HepG2 (cell line): ENCODE data around the gene PEAK3. TPM values are rescaled to one million over a fixed set of nuclear protein-coding genes. Genes with fewer than 3 reads are reported as not detected.

ENCODE experiments used
- ATAC-seq: fragments of 200-7000 bp; cut with Tn5 transposase; 3 replicates; pipeline ENCODE4 v1.9.1; 2020; ENCODE audit warnings: mild to moderate bottlenecking, moderate library complexity
- BruUV-seq: library from RNA; stranded (reverse); fragments of 400-500 nt; replicated peaks from 2 replicates; lab custom pipeline; 2021; lab: Mats Ljungman, UMichigan
- CTCF ChIA-PET: fragments of 300-600 bp; formaldehyde crosslinking; extraction: SDS; loops from one replicate; lab custom pipeline; 2021; ENCODE audit warnings: low total read pairs, inconsistent platforms, low intra/inter-chr PET ratio; lab: Yijun Ruan, JAX
- POLR2A ChIA-PET: fragments of 350-600 bp; sonication (Branson Sonifier 250); formaldehyde crosslinking; loops from one replicate; lab custom pipeline; 2020; ENCODE audit warnings: antibody characterized with exemption, inconsistent platforms; lab: Yijun Ruan, JAX
- DNase-seq: peaks from one replicate; pipeline ENCODE4 v3.0.0-alpha.2; 2015; ENCODE audit warnings: low spot score
- FAIRE-seq: peaks from 3 replicates; lab custom pipeline; 2011; peaks lifted over from hg19 to GRCh38; lab: Jason Lieb, UNC
- H2AFZ ChIP-seq: one replicate; pipeline ENCODE4 v1.6.1; 2011; ENCODE audit warnings: low read length, inconsistent platforms
- H3K27ac ChIP-seq: fragments of 300-600 bp; 3 replicates; pipeline ENCODE4 v1.8.0; 2011; ENCODE audit warnings: mixed run types, mild to moderate bottlenecking, mixed read lengths, low read length, inconsistent platforms; ENCODE audit not compliant: insufficient read depth; ENCODE audit errors: extremely low read length
- H3K27me3 ChIP-seq, 2 experiments: fragments of 200-600 bp in 1 of 2; 2 replicates in 1 of 2; 3 replicates in 1 of 2; pipeline versions ENCODE4 v1.6.0 to v1.8.0; 2011; ENCODE audit warnings: low read length in 2 of 2, mild to moderate bottlenecking in 2 of 2, moderate library complexity in 2 of 2, inconsistent platforms in 1 of 2; ENCODE audit not compliant: insufficient read depth in 2 of 2, control insufficient read depth in 1 of 2
- H3K36me3 ChIP-seq, 2 experiments: fragments of 200-600 bp in 1 of 2; replicated peaks in 1 of 2; 2 replicates in 1 of 2; 3 replicates in 1 of 2; pipeline versions ENCODE4 v1.5.1 to v1.8.0; 2011; ENCODE audit warnings: low read length in 2 of 2, inconsistent platforms in 1 of 2; ENCODE audit not compliant: insufficient read depth in 2 of 2, control insufficient read depth in 1 of 2
- H3K4me1 ChIP-seq: 2 replicates; pipeline ENCODE4 v1.5.1; 2012; ENCODE audit warnings: low read length, inconsistent platforms; ENCODE audit not compliant: insufficient read depth
- H3K4me2 ChIP-seq: 2 replicates; pipeline ENCODE4 v1.6.0; 2011; ENCODE audit warnings: low read depth, low read length, inconsistent platforms
- H3K4me3 ChIP-seq, 3 experiments: fragments of 200-600 bp in 1 of 3; sonication (generic), shearing (Covaris generic) in 1 of 3; replicated peaks in 1 of 3; 2 replicates each; pipeline ENCODE4 v1.5.1; 2011 to 2016; ENCODE audit warnings: low read length in 3 of 3, inconsistent platforms in 2 of 3, low read depth in 2 of 3, mild to moderate bottlenecking in 2 of 3, control low read depth in 1 of 3, mixed read lengths in 1 of 3; ENCODE audit not compliant: insufficient read depth in 1 of 3
- H3K79me2 ChIP-seq: one replicate; pipeline ENCODE4 v1.6.1; 2011; ENCODE audit warnings: low read length, inconsistent platforms; ENCODE audit not compliant: insufficient read depth
- H3K9ac ChIP-seq: 2 replicates; pipeline ENCODE4 v1.6.0; 2011; ENCODE audit warnings: mild to moderate bottlenecking, low read depth, low read length, inconsistent platforms; ENCODE audit not compliant: insufficient read depth
- H3K9me3 ChIP-seq: 2 replicates; pipeline ENCODE4 v1.5.1; 2012; ENCODE audit warnings: mild to moderate bottlenecking, low read length
- H4K20me1 ChIP-seq: 2 replicates; pipeline ENCODE4 v1.6.0; 2011; ENCODE audit warnings: inconsistent platforms, mild to moderate bottlenecking, low read length, moderate library complexity; ENCODE audit not compliant: insufficient read depth
- ARNT ChIP-seq: fragments of 450-650 bp; IDR thresholded peaks from 2 replicates; pipeline ENCODE4 v1.6.1; 2017
- HIVEP1 ChIP-seq: sonication (generic); formaldehyde crosslinking; IDR thresholded peaks from 2 replicates; pipeline ENCODE4 v1.4.0; 2020; ENCODE audit warnings: mild to moderate bottlenecking, missing genetic modification reagents
- HNRNPL ChIP-seq: fragments of 200-400 bp; formaldehyde crosslinking; IDR thresholded peaks from 2 replicates; pipeline ENCODE4 v1.6.1; 2017; ENCODE audit warnings: mild to moderate bottlenecking, low read depth, low read length
- NR1H2 ChIP-seq: sonication (generic); formaldehyde crosslinking; IDR thresholded peaks from 2 replicates; pipeline ENCODE4 v1.8.1; 2022; ENCODE audit warnings: low read depth, missing genetic modification reagents, borderline replicate concordance
- PRDM15 ChIP-seq: sonication (generic); formaldehyde crosslinking; IDR thresholded peaks from 2 replicates; pipeline ENCODE4 v1.4.0; 2020; ENCODE audit warnings: missing genetic modification reagents
- REST ChIP-seq, 2 experiments: IDR thresholded peaks; 2 replicates each; pipeline ENCODE4 v1.6.1; 2011 to 2012; ENCODE audit warnings: low read length in 2 of 2, borderline replicate concordance in 1 of 2, low read depth in 1 of 2, mild to moderate bottlenecking in 1 of 2, moderate library complexity in 1 of 2
- SCMH1 ChIP-seq: sonication (generic); formaldehyde crosslinking; IDR thresholded peaks from 2 replicates; pipeline ENCODE4 v1.9.0; 2021; ENCODE audit warnings: missing genetic modification reagents, mild to moderate bottlenecking, borderline replicate concordance
- SRSF4 ChIP-seq: fragments of 200-400 bp; formaldehyde crosslinking; IDR thresholded peaks from one replicate; pipeline ENCODE4 v1.6.1; 2018; ENCODE audit warnings: mild to moderate bottlenecking, low read depth, low read length, moderate library complexity; ENCODE audit not compliant: poor library complexity, severe bottlenecking
- TRIM24 ChIP-seq: sonication (generic); formaldehyde crosslinking; IDR thresholded peaks from 2 replicates; pipeline ENCODE4 v1.8.0; 2022; ENCODE audit warnings: mild to moderate bottlenecking, missing genetic modification reagents
- ZFX ChIP-seq: sonication (generic); formaldehyde crosslinking; IDR thresholded peaks from 2 replicates; pipeline ENCODE4 v1.4.0; 2020; ENCODE audit warnings: mild to moderate bottlenecking, low read depth, missing genetic modification reagents, moderate library complexity
- ZNF414 ChIP-seq: sonication (generic); formaldehyde crosslinking; IDR thresholded peaks from 2 replicates; pipeline ENCODE4 v1.5.0; 2020; ENCODE audit warnings: missing genetic modification reagents
- ZNF460 ChIP-seq: sonication (generic); formaldehyde crosslinking; IDR thresholded peaks from 2 replicates; pipeline ENCODE4 v1.5.1; 2020; ENCODE audit warnings: missing genetic modification reagents, mild to moderate bottlenecking, borderline replicate concordance
- WGBS: methylation state at CpG from one replicate; pipeline ENCODE4 v1.1.6; 2017; ENCODE audit warnings: low lambda C conversion rate; 5-methylcytosine and 5-hydroxymethylcytosine counted together
- in situ Hi-C: cut with HindIII; loops from 2 replicates; pipeline ENCODE4 v1.10.0; 2017; ENCODE audit warnings: low pct_unique_long_range_greater_than_20kb; ENCODE audit not compliant: extremely low pct_ligation_motif_present
- intact Hi-C: fragments of 100-400 bp; cut with micrococcal nuclease; formaldehyde crosslinking; loops from one replicate; pipeline ENCODE4 v1.10.0; 2022; ENCODE audit not compliant: unreplicated experiment
- polyA plus RNA-seq, 8 experiments: library from polyadenylated mRNA; depleted of rRNA in 3 of 8; stranded (reverse) in 7 of 8; unstranded in 1 of 8; fragments of >200 nt; fragmentation: Illumina TruSeq in 4 of 8; extraction: Trizol in 4 of 8; gene quantifications; 2 replicates each; pipeline versions ENCODE4 v1.2.1 to v1.2.3, GENCODE V29; 2011 to 2016; ENCODE audit warnings: low read depth in 4 of 8, missing spikeins in 1 of 8, mixed read lengths in 1 of 8; ENCODE audit not compliant: insufficient read depth in 1 of 8
- total RNA-seq, 5 experiments: library from RNA; depleted of rRNA; stranded (reverse); fragments of >200 nt; fragmentation: Illumina TruSeq; extraction: Trizol; gene quantifications; 2 replicates each; pipeline ENCODE4 v1.2.3, GENCODE V29; 2016; ENCODE audit warnings: low read depth in 1 of 5

The PEAK3 gene
- total and polyA plus RNA-seq, 2 of the 13 experiments (the other 11 are each of a cell fraction or from before 2014, with no cell fraction given): not detected

- peak overlapping the region; percentile 58 for H3K27ac ChIP-seq
- 86% methylated on average over 23 of the region's 41 CpGs for WGBS
- POLR2A ChIA-PET: interaction anchor here (1.4 to 5.8 kb wide), 2 partner anchors 20 to 26 kb away, joined by 4 to 35 read pairs; no protein-coding TSS in a partner anchor
- H3K79me2 ChIP-seq: peaks cover 68% of the 10 kb centered on the region
- no peak overlapping the region for H2AFZ ChIP-seq
- H3K9me3 ChIP-seq: no peaks in the 10 kb centered on the region
- in situ Hi-C loops (no loop called here), intact Hi-C loops (no loop called here)
- no peak for DNase-seq
- H3K4me2 ChIP-seq: peak overlapping the region; percentile 98
- no peak for ATAC-seq
- no peaks in the 10 kb centered on the region for H3K27me3 ChIP-seq
- H3K36me3 ChIP-seq: peaks cover 17 to 34% of the 10 kb centered on the region in 2 experiments; a peak in 4 of 5 replicates
- CTCF ChIA-PET: no interaction called here
- no peak for FAIRE-seq
- H3K4me3 ChIP-seq: peak overlapping the region in 1 of 3 experiments; percentile 17; a peak in 1 of 6 replicates
- peaks cover 51% of the 10 kb centered on the region for H4K20me1 ChIP-seq
- peaks cover 74% of the 10 kb centered on the region for H3K4me1 ChIP-seq
- H3K9ac ChIP-seq: peak overlapping the region; percentile 44; the same call in 1 of the 2 replicates
- BruUV-seq: no TSS peak
- TF ChIP-seq HNRNPL (0 out of 2 replicates have a peak, but pooled peaks have one; percentile 17), REST (IDR thresholded peaks at IDR 0.05; ENCODE audit: borderline replicate concordance in 1 of 2, low read depth in 1 of 2, low read length in 2 of 2) (no peak), ZNF460 (CRISPR knock-in tag) (no peak), SCMH1 (CRISPR knock-in tag) (no peak), PRDM15 (CRISPR knock-in tag) (no peak), SRSF4 (no peak), TRIM24 (no peak), HIVEP1 (CRISPR knock-in tag) (no peak), ARNT (no peak), ZFX (CRISPR knock-in tag) (0 out of 2 replicates have a peak, but pooled peaks have one; percentile 5), NR1H2 (CRISPR knock-in tag) (no peak), ZNF414 (CRISPR knock-in tag) (no peak)
Observed at GRCh38 chr19:2240881-2241760, 40.9 kb downstream of the PEAK3 start.
